ENCODE results near the gene LY6G6F. TPM values are rescaled to one million over a fixed set of nuclear protein-coding genes. Genes with fewer than 3 reads are reported as not detected.

LY6G6F gene
- total RNA-seq, 3 donors from 2014 or later: not detected

DNA sequence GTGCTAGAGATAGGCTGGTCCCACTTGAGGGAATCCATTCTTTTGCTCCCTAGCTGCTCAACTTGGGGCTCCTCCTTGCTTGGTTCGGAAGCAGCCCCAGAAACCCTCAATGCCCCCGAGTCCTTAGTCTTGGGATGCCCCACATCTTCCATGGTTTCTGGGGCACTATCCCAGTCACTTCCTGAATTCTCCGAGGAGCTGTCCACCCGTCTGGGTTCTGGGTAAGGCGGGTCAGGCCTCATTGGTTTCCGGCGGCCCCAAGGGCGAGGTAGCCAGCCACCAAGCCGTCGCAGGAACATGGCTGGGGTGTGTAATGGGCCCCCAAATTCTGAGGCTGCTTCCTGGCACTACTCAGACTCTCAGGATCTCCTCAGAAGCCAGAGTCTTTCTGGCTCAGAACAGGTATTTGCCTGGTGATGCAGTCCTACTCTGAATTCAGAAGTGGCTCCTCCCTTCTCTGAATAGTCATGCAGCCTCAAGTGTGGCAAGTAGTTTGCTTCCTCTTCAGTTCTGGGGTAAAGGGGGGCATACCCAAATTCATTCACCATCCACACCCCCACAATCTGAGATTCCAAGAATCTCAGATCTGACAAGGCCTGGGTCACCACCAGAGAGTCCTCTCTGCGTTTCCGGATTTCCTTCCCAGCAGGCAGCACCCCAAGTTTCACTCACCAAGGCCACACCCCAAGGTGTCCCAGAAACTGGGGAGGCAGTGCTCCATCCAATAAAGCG, 46.9 kb upstream of the LY6G6F start:
- DNase-seq (ENCODE audit: low spot score in 2 of 2): no peak
- intact Hi-C loops (cut with DNase I; ENCODE audit: low total_unique reads): loop anchor here (10.0 kb wide), 1 partner anchor 175 kb away; no protein-coding TSS in a partner anchor

GRCh38 chr6:31660381-31661261, 46.0 kb upstream of the LY6G6F start, which contains the start of gene C6orf47:
TSS of gene C6orf47 (minus strand) at chr6:31660778. CDS start at chr6:31659947, 831 bp downstream.
- intact Hi-C loops (cut with DNase I; ENCODE audit: low total_unique reads): no loop called here
- Histone ChIP-seq H3K27me3 (no peaks in the 10 kb centered on the region), H3K4me3 (peak within 1 kb of the TSS; percentile 77 to 91 (median 82)), H3K9me3 (no peaks in the 10 kb centered on the region), H3K36me3 (no peaks in the 10 kb centered on the region), H3K27ac (peak within 1 kb of the TSS; percentile 90 to 94), H3K4me1 (peaks cover 15 to 21% of the 10 kb centered on the region in 2 donors)
- DNase-seq (ENCODE audit: low spot score in 2 of 2): peak; percentile 78 to 80
- TF ChIP-seq CTCF (IDR thresholded peaks at IDR 0.05) (no peak), POLR2AphosphoS5 (IDR thresholded peaks at IDR 0.05) (peak; percentile 83 to 88 (median 87)), POLR2A (IDR thresholded peaks at IDR 0.05) (peak; percentile 81)

More for the DNA sequence above, 46.9 kb upstream of the LY6G6F start:
- H3K36me3 ChIP-seq: no peaks in the 10 kb centered on the region
- TF ChIP-seq POLR2AphosphoS5 (IDR thresholded peaks at IDR 0.05) (no peak), POLR2A (IDR thresholded peaks at IDR 0.05) (no peak)
- H3K27ac ChIP-seq: peak overlapping the region; percentile 90 to 94
- H3K4me3 ChIP-seq: peak overlapping the region; percentile 77 to 91 (median 82)
- H3K9me3 ChIP-seq: no peaks in the 10 kb centered on the region
- H3K27me3 ChIP-seq: no peaks in the 10 kb centered on the region
- H3K4me1 ChIP-seq: peaks cover 15 to 21% of the 10 kb centered on the region in 2 donors

GRCh38 chr6:31661262-31662123, 45.2 kb upstream of the LY6G6F start:
- H3K27me3 ChIP-seq: no peaks in the 10 kb centered on the region
- peak overlapping the region; percentile 90 to 94 for H3K27ac ChIP-seq
- no peaks in the 10 kb centered on the region for H3K36me3 ChIP-seq
- TF ChIP-seq POLR2AphosphoS5 (IDR thresholded peaks at IDR 0.05): no peak
- no peak for TF ChIP-seq CTCF (IDR thresholded peaks at IDR 0.05)
- TF ChIP-seq POLR2A (IDR thresholded peaks at IDR 0.05): no peak
- peak overlapping the region; percentile 77 to 91 (median 82) for H3K4me3 ChIP-seq
- H3K9me3 ChIP-seq: no peaks in the 10 kb centered on the region
- peaks cover 15 to 21% of the 10 kb centered on the region in 2 donors for H3K4me1 ChIP-seq
- DNase-seq (ENCODE audit: low spot score in 2 of 2): no peak
- intact Hi-C loops (cut with DNase I; ENCODE audit: low total_unique reads): no loop called here

DNA sequence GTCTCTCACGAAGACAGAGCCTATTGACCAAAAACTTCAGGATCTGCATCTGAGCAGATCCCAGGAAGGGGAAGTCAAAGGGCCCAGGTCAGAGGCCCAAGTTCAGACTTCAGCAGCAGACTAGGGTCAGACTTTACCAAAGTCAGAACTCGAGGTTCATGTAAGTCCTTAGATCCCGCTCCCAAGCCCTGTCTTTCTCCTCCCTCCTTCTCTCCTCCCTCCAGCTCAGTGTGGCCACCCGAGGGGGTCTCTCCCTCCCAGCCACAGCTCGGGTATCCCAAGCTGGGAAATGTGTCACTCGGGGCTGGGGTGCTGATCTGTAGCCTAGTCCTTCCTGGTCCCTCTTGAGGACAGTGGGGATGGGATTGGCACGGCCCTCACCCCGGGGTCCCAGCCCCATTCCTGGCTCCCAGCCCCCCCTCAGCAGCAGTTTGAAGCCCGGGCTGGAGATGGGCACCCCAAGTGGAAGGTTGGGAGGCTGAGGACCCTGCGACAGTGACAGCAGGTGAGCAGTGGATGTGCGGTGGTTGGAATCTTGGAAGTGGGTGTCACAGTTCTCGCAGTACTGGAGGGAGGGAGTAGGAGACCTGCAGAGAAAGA, 44.4 kb upstream of the LY6G6F start:
- H3K9me3 ChIP-seq: no peaks in the 10 kb centered on the region
- H3K27me3 ChIP-seq: no peaks in the 10 kb centered on the region
- no peaks in the 10 kb centered on the region for H3K36me3 ChIP-seq
- DNase-seq (ENCODE audit: low spot score in 2 of 2): no peak
- peak overlapping the region in 1 of 2 donors; percentile 33 for H3K27ac ChIP-seq
- intact Hi-C loops (cut with DNase I; ENCODE audit: low total_unique reads): no loop called here
- H3K4me1 ChIP-seq: peaks cover 21 to 28% of the 10 kb centered on the region in 2 donors
- H3K4me3 ChIP-seq: no peak overlapping the region
- no peak for TF ChIP-seq POLR2AphosphoS5 (IDR thresholded peaks at IDR 0.05)
- TF ChIP-seq CTCF (IDR thresholded peaks at IDR 0.05): no peak
- no peak for TF ChIP-seq POLR2A (IDR thresholded peaks at IDR 0.05)

Measured in breast epithelium (tissue), 4 donors.